Islet precursor cell (in vitro differentiated cells): Measurements from ENCODE around the gene GPR83.
"Not testable (repeated sequence)": the region's sequence is repeated elsewhere in the genome, so short reads cannot be mapped to it uniquely, and the experiment has no call there.

Experiments used
- DNase-seq: peaks from one replicate; pipeline ENCODE4 v3.0.0-alpha.2; 2018

The GPR83 gene

GRCh38 chr11:94350850-94351563 is 50.2 kb downstream of the GPR83 start:
- DNase-seq = peak; percentile 55

- DNase-seq = not testable (repeated sequence)
These were observed 54.9 kb downstream of the GPR83 start for GRCh38 chr11:94346311-94346710.

- no peak for DNase-seq
These were observed 57.7 kb downstream of the GPR83 start for GRCh38 chr11:94343495-94343894.

GRCh38 chr11:94342250-94342649 is 59.0 kb downstream of the GPR83 start:
- no peak for DNase-seq

GRCh38 chr11:94338651-94339050 is 62.6 kb downstream of the GPR83 start:
- DNase-seq = no peak

GRCh38 chr11:94336033-94336432 is 65.2 kb downstream of the GPR83 start:
- no peak for DNase-seq

GRCh38 chr11:94332814-94333213 is 68.4 kb downstream of the GPR83 start:
- peak; percentile 53 for DNase-seq

- no peak for DNase-seq
These were observed 70.4 kb downstream of the GPR83 start for GRCh38 chr11:94330789-94331188.

- DNase-seq = no peak
These were observed 71.7 kb downstream of the GPR83 start for GRCh38 chr11:94329501-94329900.

- DNase-seq = no peak
These were observed 72.6 kb downstream of the GPR83 start for GRCh38 chr11:94328587-94329080.
